ENCODE data around the gene GABARAP. TPM values are rescaled to one million over a fixed set of nuclear protein-coding genes. Genes with fewer than 3 reads are reported as not detected.

Gene GABARAP
- total and polyA plus RNA-seq, 10 of the 15 experiments (the other 5 are each of a cell fraction or from before 2014, with no cell fraction given), result 134 to 613 (median 285) TPM

DNA sequence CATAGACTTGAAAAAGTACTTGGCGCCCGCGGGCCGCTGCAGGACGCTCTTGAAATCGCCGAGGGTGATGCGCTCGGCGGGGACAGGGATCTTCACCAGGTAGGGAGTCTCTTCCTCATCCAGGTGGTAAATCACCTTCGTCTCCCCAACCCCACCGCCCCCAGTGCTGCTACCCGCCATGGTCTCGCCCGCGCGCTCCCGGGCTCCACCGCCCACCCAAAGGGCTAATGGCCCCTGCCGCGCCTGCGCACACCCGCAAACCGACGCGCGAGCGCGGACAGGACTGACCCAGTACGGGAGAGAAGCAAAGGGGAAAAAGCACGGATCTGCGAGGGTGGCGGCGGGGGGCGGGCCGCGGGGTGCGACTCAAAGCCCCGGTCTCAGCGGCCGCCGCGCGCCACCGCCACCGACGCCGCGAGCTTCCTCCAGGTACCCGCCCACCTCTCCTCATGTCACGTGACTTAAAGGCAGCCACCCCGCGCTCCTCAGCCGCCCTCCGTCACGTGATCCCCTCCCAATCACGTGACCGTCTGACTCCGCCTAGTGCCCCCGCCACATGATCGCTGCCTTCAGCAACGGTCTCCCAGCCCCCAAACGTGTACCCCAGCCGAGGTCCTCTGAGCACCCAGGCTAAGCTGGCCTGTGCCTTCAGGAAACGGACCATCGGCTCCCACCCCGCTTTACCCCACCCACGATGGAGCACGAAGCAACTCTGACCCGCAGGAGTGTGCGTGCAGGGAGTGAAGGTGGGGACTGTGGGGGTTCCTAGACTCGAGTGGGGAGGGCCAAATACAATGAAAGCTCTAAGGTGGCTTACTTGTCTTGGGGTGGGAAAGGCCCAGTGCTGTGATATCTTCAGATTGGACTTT lies 7.9 kb downstream of the GABARAP start, which contains the start of gene DVL2 (continued):
- TF ChIP-seq, protein P1, sequence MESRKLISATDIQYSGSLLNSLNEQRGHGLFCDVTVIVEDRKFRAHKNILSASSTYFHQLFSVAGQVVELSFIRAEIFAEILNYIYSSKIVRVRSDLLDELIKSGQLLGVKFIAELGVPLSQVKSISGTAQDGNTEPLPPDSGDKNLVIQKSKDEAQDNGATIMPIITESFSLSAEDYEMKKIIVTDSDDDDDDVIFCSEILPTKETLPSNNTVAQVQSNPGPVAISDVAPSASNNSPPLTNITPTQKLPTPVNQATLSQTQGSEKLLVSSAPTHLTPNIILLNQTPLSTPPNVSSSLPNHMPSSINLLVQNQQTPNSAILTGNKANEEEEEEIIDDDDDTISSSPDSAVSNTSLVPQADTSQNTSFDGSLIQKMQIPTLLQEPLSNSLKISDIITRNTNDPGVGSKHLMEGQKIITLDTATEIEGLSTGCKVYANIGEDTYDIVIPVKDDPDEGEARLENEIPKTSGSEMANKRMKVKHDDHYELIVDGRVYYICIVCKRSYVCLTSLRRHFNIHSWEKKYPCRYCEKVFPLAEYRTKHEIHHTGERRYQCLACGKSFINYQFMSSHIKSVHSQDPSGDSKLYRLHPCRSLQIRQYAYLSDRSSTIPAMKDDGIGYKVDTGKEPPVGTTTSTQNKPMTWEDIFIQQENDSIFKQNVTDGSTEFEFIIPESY (IDR thresholded peaks at IDR 0.05), result no peak
- TF ChIP-seq NRF1 (conservative IDR thresholded peaks at IDR 0.05; ENCODE audit: low read depth, low read length), result peak; percentile 41; the same call in 1 of the 2 replicates
- TF ChIP-seq SREBF2 (IDR thresholded peaks at IDR 0.05; ENCODE audit: low read length), result no peak
- TF ChIP-seq CHD1 (IDR thresholded peaks at IDR 0.05; ENCODE audit: low read depth, low read length), result no peak
- no peak for TF ChIP-seq RBBP5 (conservative IDR thresholded peaks at IDR 0.05)
- TF ChIP-seq, protein P2, sequence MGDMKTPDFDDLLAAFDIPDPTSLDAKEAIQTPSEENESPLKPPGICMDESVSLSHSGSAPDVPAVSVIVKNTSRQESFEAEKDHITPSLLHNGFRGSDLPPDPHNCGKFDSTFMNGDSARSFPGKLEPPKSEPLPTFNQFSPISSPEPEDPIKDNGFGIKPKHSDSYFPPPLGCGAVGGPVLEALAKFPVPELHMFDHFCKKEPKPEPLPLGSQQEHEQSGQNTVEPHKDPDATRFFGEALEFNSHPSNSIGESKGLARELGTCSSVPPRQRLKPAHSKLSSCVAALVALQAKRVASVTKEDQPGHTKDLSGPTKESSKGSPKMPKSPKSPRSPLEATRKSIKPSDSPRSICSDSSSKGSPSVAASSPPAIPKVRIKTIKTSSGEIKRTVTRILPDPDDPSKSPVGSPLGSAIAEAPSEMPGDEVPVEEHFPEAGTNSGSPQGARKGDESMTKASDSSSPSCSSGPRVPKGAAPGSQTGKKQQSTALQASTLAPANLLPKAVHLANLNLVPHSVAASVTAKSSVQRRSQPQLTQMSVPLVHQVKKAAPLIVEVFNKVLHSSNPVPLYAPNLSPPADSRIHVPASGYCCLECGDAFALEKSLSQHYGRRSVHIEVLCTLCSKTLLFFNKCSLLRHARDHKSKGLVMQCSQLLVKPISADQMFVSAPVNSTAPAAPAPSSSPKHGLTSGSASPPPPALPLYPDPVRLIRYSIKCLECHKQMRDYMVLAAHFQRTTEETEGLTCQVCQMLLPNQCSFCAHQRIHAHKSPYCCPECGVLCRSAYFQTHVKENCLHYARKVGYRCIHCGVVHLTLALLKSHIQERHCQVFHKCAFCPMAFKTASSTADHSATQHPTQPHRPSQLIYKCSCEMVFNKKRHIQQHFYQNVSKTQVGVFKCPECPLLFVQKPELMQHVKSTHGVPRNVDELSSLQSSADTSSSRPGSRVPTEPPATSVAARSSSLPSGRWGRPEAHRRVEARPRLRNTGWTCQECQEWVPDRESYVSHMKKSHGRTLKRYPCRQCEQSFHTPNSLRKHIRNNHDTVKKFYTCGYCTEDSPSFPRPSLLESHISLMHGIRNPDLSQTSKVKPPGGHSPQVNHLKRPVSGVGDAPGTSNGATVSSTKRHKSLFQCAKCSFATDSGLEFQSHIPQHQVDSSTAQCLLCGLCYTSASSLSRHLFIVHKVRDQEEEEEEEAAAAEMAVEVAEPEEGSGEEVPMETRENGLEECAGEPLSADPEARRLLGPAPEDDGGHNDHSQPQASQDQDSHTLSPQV (IDR thresholded peaks at IDR 0.05), result no peak
- TF ChIP-seq, protein P3, sequence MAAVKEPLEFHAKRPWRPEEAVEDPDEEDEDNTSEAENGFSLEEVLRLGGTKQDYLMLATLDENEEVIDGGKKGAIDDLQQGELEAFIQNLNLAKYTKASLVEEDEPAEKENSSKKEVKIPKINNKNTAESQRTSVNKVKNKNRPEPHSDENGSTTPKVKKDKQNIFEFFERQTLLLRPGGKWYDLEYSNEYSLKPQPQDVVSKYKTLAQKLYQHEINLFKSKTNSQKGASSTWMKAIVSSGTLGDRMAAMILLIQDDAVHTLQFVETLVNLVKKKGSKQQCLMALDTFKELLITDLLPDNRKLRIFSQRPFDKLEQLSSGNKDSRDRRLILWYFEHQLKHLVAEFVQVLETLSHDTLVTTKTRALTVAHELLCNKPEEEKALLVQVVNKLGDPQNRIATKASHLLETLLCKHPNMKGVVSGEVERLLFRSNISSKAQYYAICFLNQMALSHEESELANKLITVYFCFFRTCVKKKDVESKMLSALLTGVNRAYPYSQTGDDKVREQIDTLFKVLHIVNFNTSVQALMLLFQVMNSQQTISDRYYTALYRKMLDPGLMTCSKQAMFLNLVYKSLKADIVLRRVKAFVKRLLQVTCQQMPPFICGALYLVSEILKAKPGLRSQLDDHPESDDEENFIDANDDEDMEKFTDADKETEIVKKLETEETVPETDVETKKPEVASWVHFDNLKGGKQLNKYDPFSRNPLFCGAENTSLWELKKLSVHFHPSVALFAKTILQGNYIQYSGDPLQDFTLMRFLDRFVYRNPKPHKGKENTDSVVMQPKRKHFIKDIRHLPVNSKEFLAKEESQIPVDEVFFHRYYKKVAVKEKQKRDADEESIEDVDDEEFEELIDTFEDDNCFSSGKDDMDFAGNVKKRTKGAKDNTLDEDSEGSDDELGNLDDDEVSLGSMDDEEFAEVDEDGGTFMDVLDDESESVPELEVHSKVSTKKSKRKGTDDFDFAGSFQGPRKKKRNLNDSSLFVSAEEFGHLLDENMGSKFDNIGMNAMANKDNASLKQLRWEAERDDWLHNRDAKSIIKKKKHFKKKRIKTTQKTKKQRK (IDR thresholded peaks at IDR 0.05; ENCODE audit: low read depth, low read length), result no peak
- TF ChIP-seq STAT1 (conservative IDR thresholded peaks at IDR 0.05), result no peak
- TF ChIP-seq, protein P4, sequence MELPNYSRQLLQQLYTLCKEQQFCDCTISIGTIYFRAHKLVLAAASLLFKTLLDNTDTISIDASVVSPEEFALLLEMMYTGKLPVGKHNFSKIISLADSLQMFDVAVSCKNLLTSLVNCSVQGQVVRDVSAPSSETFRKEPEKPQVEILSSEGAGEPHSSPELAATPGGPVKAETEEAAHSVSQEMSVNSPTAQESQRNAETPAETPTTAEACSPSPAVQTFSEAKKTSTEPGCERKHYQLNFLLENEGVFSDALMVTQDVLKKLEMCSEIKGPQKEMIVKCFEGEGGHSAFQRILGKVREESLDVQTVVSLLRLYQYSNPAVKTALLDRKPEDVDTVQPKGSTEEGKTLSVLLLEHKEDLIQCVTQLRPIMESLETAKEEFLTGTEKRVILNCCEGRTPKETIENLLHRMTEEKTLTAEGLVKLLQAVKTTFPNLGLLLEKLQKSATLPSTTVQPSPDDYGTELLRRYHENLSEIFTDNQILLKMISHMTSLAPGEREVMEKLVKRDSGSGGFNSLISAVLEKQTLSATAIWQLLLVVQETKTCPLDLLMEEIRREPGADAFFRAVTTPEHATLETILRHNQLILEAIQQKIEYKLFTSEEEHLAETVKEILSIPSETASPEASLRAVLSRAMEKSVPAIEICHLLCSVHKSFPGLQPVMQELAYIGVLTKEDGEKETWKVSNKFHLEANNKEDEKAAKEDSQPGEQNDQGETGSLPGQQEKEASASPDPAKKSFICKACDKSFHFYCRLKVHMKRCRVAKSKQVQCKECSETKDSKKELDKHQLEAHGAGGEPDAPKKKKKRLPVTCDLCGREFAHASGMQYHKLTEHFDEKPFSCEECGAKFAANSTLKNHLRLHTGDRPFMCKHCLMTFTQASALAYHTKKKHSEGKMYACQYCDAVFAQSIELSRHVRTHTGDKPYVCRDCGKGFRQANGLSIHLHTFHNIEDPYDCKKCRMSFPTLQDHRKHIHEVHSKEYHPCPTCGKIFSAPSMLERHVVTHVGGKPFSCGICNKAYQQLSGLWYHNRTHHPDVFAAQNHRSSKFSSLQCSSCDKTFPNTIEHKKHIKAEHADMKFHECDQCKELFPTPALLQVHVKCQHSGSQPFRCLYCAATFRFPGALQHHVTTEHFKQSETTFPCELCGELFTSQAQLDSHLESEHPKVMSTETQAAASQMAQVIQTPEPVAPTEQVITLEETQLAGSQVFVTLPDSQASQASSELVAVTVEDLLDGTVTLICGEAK (IDR thresholded peaks at IDR 0.05; ENCODE audit: borderline replicate concordance), result no peak
- peak; percentile 85 for TF ChIP-seq YY1 (IDR thresholded peaks at IDR 0.05; ENCODE audit: low read depth, low read length)
- no peak for TF ChIP-seq YBX1 (IDR thresholded peaks at IDR 0.05)
- peak; percentile 89 for TF ChIP-seq IKZF1 (conservative IDR thresholded peaks at IDR 0.05)
- no peak for TF ChIP-seq HDAC2 (IDR thresholded peaks at IDR 0.05)

All from GM12878 (cell line).